Activated naive CD4-positive, alpha-beta T cell treated with anti-CD3 and anti-CD28 coated beads, Interleukin-2, amount 50 U/mL, for 72 hours (primary cell): ENCODE measurements around the gene TOX2. TPM values are rescaled to one million over a fixed set of nuclear protein-coding genes. Genes with fewer than 3 reads are reported as not detected.
A peak's percentile ranks its signal among the peaks of the same experiment; 100 is the strongest.

Source experiments
- ATAC-seq, 2 donors: fragments of 150-1000 bp; cut with Tn5 transposase; 2 replicates each; pipeline ENCODE4 v1.10.0; 2021; ENCODE audit warnings: mild to moderate bottlenecking in 2 of 2, moderate library complexity in 2 of 2
- DNase-seq, 2 donors: peaks; one replicate each; pipeline ENCODE4 v3.0.0; 2021 to 2022; ENCODE audit warnings: low spot score in 2 of 2
- H3K27ac Mint-ChIP-seq, 2 donors: one replicate each; pipeline ENCODE4 v1.8.0; 2022; ENCODE audit warnings: mild to moderate bottlenecking in 2 of 2, mixed read lengths in 2 of 2
- H3K36me3 Mint-ChIP-seq, 2 donors: one replicate each; pipeline ENCODE4 v1.8.0; 2022; ENCODE audit warnings: mixed read lengths in 2 of 2
- H3K9me3 Mint-ChIP-seq, 2 donors: one replicate each; pipeline ENCODE4 v1.8.0; 2022; ENCODE audit warnings: mixed read lengths in 2 of 2
- total RNA-seq, 2 donors: library from RNA; stranded (reverse); gene quantifications; one replicate each; pipeline ENCODE4 v1.2.3, GENCODE V29; 2022

Gene TOX2
- total RNA-seq, 2 donors from 2014 or later, result 1.5 to 3.6 TPM

GRCh38 chr20:44021186-44021585 lies 106.5 kb downstream of the TOX2 start:
- no peaks in the 10 kb centered on the region for H3K36me3 Mint-ChIP-seq
- no peaks in the 10 kb centered on the region for H3K9me3 Mint-ChIP-seq
- DNase-seq (no peak), ATAC-seq (no peak)
- H3K27ac Mint-ChIP-seq, result no peak overlapping the region

GRCh38 chr20:44021900-44022299 lies 107.2 kb downstream of the TOX2 start:
- ATAC-seq, result no peak
- Mint-ChIP-seq H3K9me3 (no peaks in the 10 kb centered on the region), H3K36me3 (no peaks in the 10 kb centered on the region), H3K27ac (no peak overlapping the region)
- DNase-seq, result no peak

GRCh38 chr20:44022464-44022863 lies 107.8 kb downstream of the TOX2 start:
- Mint-ChIP-seq H3K27ac (no peak overlapping the region), H3K36me3 (no peaks in the 10 kb centered on the region), H3K9me3 (no peaks in the 10 kb centered on the region)
- ATAC-seq (peak; percentile 8 to 35), DNase-seq (no peak)

GRCh38 chr20:44023515-44024371 lies 109.1 kb downstream of the TOX2 start:
- no peak overlapping the region for H3K27ac Mint-ChIP-seq
- peak in 1 of 2 donors; percentile 16 for ATAC-seq

GRCh38 chr20:44024820-44025580 lies 110.3 kb downstream of the TOX2 start:
- Mint-ChIP-seq H3K27ac (no peak overlapping the region), H3K9me3 (no peaks in the 10 kb centered on the region), H3K36me3 (no peaks in the 10 kb centered on the region)
- DNase-seq (no peak), ATAC-seq (no peak)

More at GRCh38 chr20:44023515-44024371, 109.1 kb downstream of the TOX2 start:
- no peak for DNase-seq
- no peaks in the 10 kb centered on the region for H3K9me3 Mint-ChIP-seq
- H3K36me3 Mint-ChIP-seq, result no peaks in the 10 kb centered on the region

- DNase-seq (no peak), ATAC-seq (no peak)
- peak overlapping the region in 1 of 2 donors; percentile 13 for H3K27ac Mint-ChIP-seq
- peaks cover 0 to 4% of the 10 kb centered on the region in 2 donors for H3K9me3 Mint-ChIP-seq
- H3K36me3 Mint-ChIP-seq, result no peaks in the 10 kb centered on the region
Observed at GRCh38 chr20:44025756-44026155, 111.1 kb downstream of the TOX2 start.

- DNase-seq (no peak), ATAC-seq (no peak)
- Mint-ChIP-seq H3K9me3 (peaks cover 0 to 4% of the 10 kb centered on the region in 2 donors), H3K36me3 (no peaks in the 10 kb centered on the region), H3K27ac (no peak overlapping the region)
Observed at GRCh38 chr20:44026647-44027342, 112.1 kb downstream of the TOX2 start.

GRCh38 chr20:44027343-44028002 lies 112.8 kb downstream of the TOX2 start:
- no peak overlapping the region for H3K27ac Mint-ChIP-seq
- ATAC-seq, result no peak
- peaks cover 0 to 4% of the 10 kb centered on the region in 2 donors for H3K9me3 Mint-ChIP-seq
- H3K36me3 Mint-ChIP-seq, result no peaks in the 10 kb centered on the region
- DNase-seq, result no peak

- ATAC-seq, result no peak
- DNase-seq, result no peak
- Mint-ChIP-seq H3K9me3 (peaks cover 0 to 4% of the 10 kb centered on the region in 2 donors), H3K27ac (peak overlapping the region in 1 of 2 donors; percentile 78), H3K36me3 (no peaks in the 10 kb centered on the region)
Observed at GRCh38 chr20:44028003-44028730, 113.5 kb downstream of the TOX2 start.

- DNase-seq (peak in 1 of 2 donors; percentile 24), ATAC-seq (peak; percentile 94 to 98)
- Mint-ChIP-seq H3K36me3 (no peaks in the 10 kb centered on the region), H3K27ac (peak overlapping the region; percentile 78 to 91), H3K9me3 (peaks cover 0 to 4% of the 10 kb centered on the region in 2 donors)
Observed at GRCh38 chr20:44028868-44029847, 114.5 kb downstream of the TOX2 start.

- H3K27ac Mint-ChIP-seq, result peak overlapping the region; percentile 78 to 87
- peaks cover 0 to 4% of the 10 kb centered on the region in 2 donors for H3K9me3 Mint-ChIP-seq
- ATAC-seq, result no peak
- H3K36me3 Mint-ChIP-seq, result no peaks in the 10 kb centered on the region
- DNase-seq, result no peak
Observed at GRCh38 chr20:44029848-44030230, 115.2 kb downstream of the TOX2 start.

- DNase-seq, result no peak
- no peaks in the 10 kb centered on the region for H3K36me3 Mint-ChIP-seq
Observed at GRCh38 chr20:44030394-44030793, 115.7 kb downstream of the TOX2 start.

GRCh38 chr20:44031001-44031574 lies 116.4 kb downstream of the TOX2 start:
- no peak for ATAC-seq
- no peaks in the 10 kb centered on the region for H3K36me3 Mint-ChIP-seq
- no peak overlapping the region for H3K27ac Mint-ChIP-seq
- no peak for DNase-seq
- peaks cover 0 to 4% of the 10 kb centered on the region in 2 donors for H3K9me3 Mint-ChIP-seq

More at GRCh38 chr20:44030394-44030793, 115.7 kb downstream of the TOX2 start:
- ATAC-seq, result no peak
- H3K27ac Mint-ChIP-seq, result peak overlapping the region; percentile 78 to 87
- H3K9me3 Mint-ChIP-seq, result peaks cover 0 to 4% of the 10 kb centered on the region in 2 donors

GRCh38 chr20:44031781-44032582 lies 117.3 kb downstream of the TOX2 start:
- peaks cover 0 to 4% of the 10 kb centered on the region in 2 donors for H3K9me3 Mint-ChIP-seq
- H3K27ac Mint-ChIP-seq, result peak overlapping the region in 1 of 2 donors; percentile 8
- ATAC-seq (no peak), DNase-seq (no peak)
- no peaks in the 10 kb centered on the region for H3K36me3 Mint-ChIP-seq
